Measurements from ENCODE around the gene ACSL5. TPM values are rescaled to one million over a fixed set of nuclear protein-coding genes. Genes with fewer than 3 reads are reported as not detected.

The ACSL5 gene
- total and polyA plus RNA-seq, 2 of the 8 experiments (the other 6 are each of a cell fraction or from before 2014, with no cell fraction given): not detected

- no peaks in the 10 kb centered on the region for H3K79me2 ChIP-seq (ENCODE audit: control insufficient read depth in 1 of 2, insufficient read depth in 2 of 2, low read length in 2 of 2)
- no peak for DNase-seq (ENCODE audit: low read depth in 1 of 2, low spot score in 2 of 2)
- no peak overlapping the region for H3K18ac ChIP-seq (ENCODE audit: extremely low read depth, low read length)
- ChIA-PET POLR2A (ENCODE audit: partially characterized antibody) (no interaction called here), CTCF (ENCODE audit: partially characterized antibody) (interaction anchor here (1.3 to 1.5 kb wide), 2 partner anchors 14 to 121 kb away, joined by 4 to 6 read pairs; no protein-coding TSS in a partner anchor)
- TF ChIP-seq SIX5 (IDR thresholded peaks at IDR 0.05; ENCODE audit: low read depth, low read length) (no peak), SP2 (IDR thresholded peaks at IDR 0.05; ENCODE audit: low read length) (no peak), TCF12 (IDR thresholded peaks at IDR 0.05; ENCODE audit: low read depth, low read length) (no peak), TEAD4 (IDR thresholded peaks at IDR 0.05; ENCODE audit: low read depth, low read length) (no peak), CREB1 (IDR thresholded peaks at IDR 0.05) (no peak), ATF3 (IDR thresholded peaks at IDR 0.05; ENCODE audit: insufficient read depth, low read depth, low read length) (no peak), GTF2F1 (IDR thresholded peaks at IDR 0.05; ENCODE audit: borderline replicate concordance, low read depth, low read length) (no peak), POU5F1 (IDR thresholded peaks at IDR 0.05; ENCODE audit: low read depth, low read length) (no peak)
- H3K14ac ChIP-seq (ENCODE audit: insufficient read length): no peak overlapping the region
- H4K5ac ChIP-seq (ENCODE audit: insufficient read length, low read depth, low read length): no peak overlapping the region
- H3K27me3 ChIP-seq (replicated peaks in 1 of 4; ENCODE audit: control insufficient read depth in 3 of 4, extremely low read depth in 1 of 4, insufficient read depth in 3 of 4, low read length in 3 of 4): no peaks in the 10 kb centered on the region
- no peak overlapping the region for H3K4me3 ChIP-seq (ENCODE audit: extremely low read depth in 1 of 4, insufficient read depth in 2 of 4, low read depth in 3 of 4, low read length in 4 of 4)
- no peaks in the 10 kb centered on the region for H3K79me1 ChIP-seq (ENCODE audit: low read depth, low read length)
- no peak overlapping the region for H2BK20ac ChIP-seq (ENCODE audit: low read length)
- 76% methylated on average over 8 of the region's 8 CpGs; no CpG with 5 or more reads in 1 of the 2 experiments for WGBS, 2 experiments (ENCODE audit: extremely low coverage in 1 of 2, insufficient coverage in 1 of 2, insufficient read length in 1 of 2, insufficient replicate concordance in 2 of 2, low coverage in 1 of 2, low lambda C conversion rate in 2 of 2, missing lambda C conversion rate in 1 of 2)
- no peak overlapping the region for H2BK120ac ChIP-seq (replicated peaks; ENCODE audit: low read depth, low read length)
- no peak overlapping the region for H3K4me2 ChIP-seq (ENCODE audit: insufficient read depth in 1 of 2, low read depth in 2 of 2, low read length in 2 of 2)
- H2AFZ ChIP-seq (ENCODE audit: low read length): no peak overlapping the region
- no peak overlapping the region for H2BK5ac ChIP-seq (ENCODE audit: low read depth, low read length)
- H2AK5ac ChIP-seq (ENCODE audit: low read depth, low read length): no peak overlapping the region
- H4K8ac ChIP-seq (ENCODE audit: extremely low read depth, insufficient read depth, low read length): no peak overlapping the region
- no peaks in the 10 kb centered on the region for H4K20me1 ChIP-seq (replicated peaks in 1 of 2; ENCODE audit: control insufficient read depth in 1 of 2, insufficient read depth in 2 of 2, low read length in 2 of 2)
- H3K23me2 ChIP-seq (ENCODE audit: low read depth, low read length): no peaks in the 10 kb centered on the region
- no peak overlapping the region for H4K91ac ChIP-seq (replicated peaks; ENCODE audit: insufficient read length, low read length)
- H3K9ac ChIP-seq (replicated peaks in 1 of 4; ENCODE audit: extremely low read depth in 1 of 4, low read depth in 3 of 4, low read length in 3 of 4): no peak overlapping the region
- H3K23ac ChIP-seq (ENCODE audit: insufficient read length): no peak overlapping the region
- no peaks in the 10 kb centered on the region for H3K4me1 ChIP-seq (replicated peaks in 1 of 4; ENCODE audit: control insufficient read depth in 3 of 4, insufficient read depth in 4 of 4, low read length in 3 of 4)
- no peak for FAIRE-seq
- H3K27ac ChIP-seq (ENCODE audit: low read depth, low read length): no peak overlapping the region
- no peaks in the 10 kb centered on the region for H3K9me3 ChIP-seq (ENCODE audit: insufficient read depth in 2 of 2, low read depth in 1 of 2, low read length in 1 of 2)
- no peak overlapping the region for H3K4ac ChIP-seq (replicated peaks; ENCODE audit: insufficient read length, low read depth, low read length)
- no peak overlapping the region for H2BK15ac ChIP-seq (ENCODE audit: low read length)
- no peaks in the 10 kb centered on the region for H3K36me3 ChIP-seq (ENCODE audit: control insufficient read depth in 2 of 4, insufficient read depth in 4 of 4, low read length in 3 of 4)
- H3K56ac ChIP-seq (replicated peaks; ENCODE audit: insufficient read length, low read depth, low read length): no peak overlapping the region
- no peak overlapping the region for H2BK12ac ChIP-seq (ENCODE audit: low read depth, low read length)
Observed at GRCh38 chr10:112351146-112351545, 22.8 kb upstream of the ACSL5 start.
